Muscle layer of colon (tissue), 2 donors: ENCODE data around the gene SLC25A1.
"Not testable (repeated sequence)": the region's sequence is repeated elsewhere in the genome, so short reads cannot be mapped to it uniquely, and the experiment has no call there.

Experiments used
- H3K27ac ChIP-seq: one replicate; pipeline ENCODE4 v1.7.0; 2013; ENCODE audit warnings: low read depth, mild to moderate bottlenecking, low read length, moderate library complexity
- H3K27me3 ChIP-seq, 2 donors: one replicate each; pipeline ENCODE4 v1.7.0; 2013; ENCODE audit warnings: low read length in 2 of 2, mild to moderate bottlenecking in 2 of 2; ENCODE audit not compliant: insufficient read depth in 2 of 2, control insufficient read depth in 1 of 2
- H3K36me3 ChIP-seq: one replicate; pipeline ENCODE4 v1.7.0; 2013; ENCODE audit warnings: mild to moderate bottlenecking, low read length; ENCODE audit not compliant: insufficient read depth
- H3K4me1 ChIP-seq: one replicate; pipeline ENCODE4 v1.7.0; 2013; ENCODE audit warnings: mild to moderate bottlenecking, low read length; ENCODE audit not compliant: insufficient read depth
- H3K4me3 ChIP-seq, 2 donors: one replicate each; pipeline ENCODE4 v1.7.0; 2013; ENCODE audit warnings: low read length in 2 of 2, low read depth in 1 of 2, mild to moderate bottlenecking in 1 of 2, moderate library complexity in 1 of 2
- H3K9ac ChIP-seq: one replicate; pipeline ENCODE4 v1.7.0; 2013; ENCODE audit warnings: low read length
- H3K9me3 ChIP-seq: one replicate; pipeline ENCODE4 v1.7.0; 2013; ENCODE audit warnings: mild to moderate bottlenecking, low read length
- donor health status: abdominal sarcoma.
- donor health status: Adenocarcinoma of cecum.

SLC25A1 gene

GRCh38 chr22:19169002-19169946 lies 9.3 kb downstream of the SLC25A1 start:
- Histone ChIP-seq H3K27ac (no peak overlapping the region), H3K9me3 (no peaks in the 10 kb centered on the region), H3K9ac (no peak overlapping the region), H3K4me3 (no peak overlapping the region), H3K36me3 (no peaks in the 10 kb centered on the region), H3K27me3 (peaks cover 9 to 35% of the 10 kb centered on the region in 2 donors), H3K4me1 (peaks cover 20% of the 10 kb centered on the region)

GRCh38 chr22:19168088-19168890 lies 10.2 kb downstream of the SLC25A1 start:
- H3K27me3 ChIP-seq, result peaks cover 9 to 35% of the 10 kb centered on the region in 2 donors
- H3K9me3 ChIP-seq, result no peaks in the 10 kb centered on the region
- H3K4me3 ChIP-seq, result no peak overlapping the region
- H3K27ac ChIP-seq, result no peak overlapping the region
- no peak overlapping the region for H3K9ac ChIP-seq
- peaks cover 20% of the 10 kb centered on the region for H3K4me1 ChIP-seq
- no peaks in the 10 kb centered on the region for H3K36me3 ChIP-seq

- H3K9ac ChIP-seq, result no peak overlapping the region
- H3K4me1 ChIP-seq, result peaks cover 11% of the 10 kb centered on the region
- H3K9me3 ChIP-seq, result no peaks in the 10 kb centered on the region
- no peaks in the 10 kb centered on the region for H3K36me3 ChIP-seq
- H3K4me3 ChIP-seq, result no peak overlapping the region
- H3K27ac ChIP-seq, result no peak overlapping the region
- H3K27me3 ChIP-seq, result peaks cover 9 to 35% of the 10 kb centered on the region in 2 donors
Observed at GRCh38 chr22:19167106-19167869, 11.2 kb downstream of the SLC25A1 start.

DNA sequence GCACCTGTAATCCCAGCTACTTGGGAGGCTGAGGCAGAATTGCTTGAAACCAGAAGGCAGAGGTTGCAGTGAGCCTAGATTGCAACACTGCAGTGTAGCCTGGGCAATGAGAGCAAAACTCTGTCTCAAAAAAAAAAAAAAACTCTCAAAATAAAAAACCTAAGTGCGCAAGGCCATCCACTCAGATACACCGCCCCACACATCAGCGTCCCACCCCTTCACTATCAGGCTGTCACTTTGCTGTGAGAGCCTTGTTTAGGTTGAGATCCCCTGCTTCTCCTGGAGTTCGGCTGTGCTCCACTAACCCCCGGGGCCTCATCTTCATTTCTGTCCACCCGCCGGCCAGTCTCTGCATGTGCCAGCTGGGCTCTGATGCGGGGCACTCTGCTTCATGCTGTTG lies 12.1 kb downstream of the SLC25A1 start:
- Histone ChIP-seq H3K9ac (no peak overlapping the region), H3K27ac (no peak overlapping the region), H3K9me3 (no peaks in the 10 kb centered on the region), H3K36me3 (no peaks in the 10 kb centered on the region), H3K27me3 (peaks cover 9 to 40% of the 10 kb centered on the region in 2 donors), H3K4me1 (peaks cover 8% of the 10 kb centered on the region), H3K4me3 (no peak overlapping the region)

DNA sequence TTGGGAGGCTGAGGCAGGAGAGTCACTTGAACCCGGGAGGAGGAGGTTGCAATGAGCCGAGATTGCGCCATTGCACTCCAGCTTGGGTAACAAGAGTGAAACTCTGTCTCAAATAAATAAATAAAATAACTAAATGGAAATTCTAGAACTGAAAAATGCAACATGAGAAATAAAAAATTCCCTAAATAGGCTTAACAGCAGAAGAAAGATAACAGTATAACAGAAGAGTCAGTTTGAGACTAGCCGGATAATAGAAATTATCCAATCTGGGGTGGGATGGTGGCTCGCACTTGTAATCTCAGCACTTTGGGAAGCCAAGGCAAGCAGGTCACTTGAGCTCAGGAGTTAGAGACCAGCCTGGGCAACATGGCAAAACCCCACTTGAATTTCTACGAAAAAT lies 14.1 kb downstream of the SLC25A1 start:
- no peak overlapping the region for H3K4me3 ChIP-seq
- no peak overlapping the region for H3K27ac ChIP-seq
- no peaks in the 10 kb centered on the region for H3K9me3 ChIP-seq
- no peaks in the 10 kb centered on the region for H3K36me3 ChIP-seq
- no peaks in the 10 kb centered on the region for H3K4me1 ChIP-seq
- no peak overlapping the region for H3K9ac ChIP-seq
- H3K27me3 ChIP-seq, result peaks cover 9 to 34% of the 10 kb centered on the region in 2 donors

- H3K4me3 ChIP-seq, H3K9ac ChIP-seq, H3K27ac ChIP-seq, H3K27me3 ChIP-seq, H3K36me3 ChIP-seq, H3K4me1 ChIP-seq, H3K9me3 ChIP-seq: not testable (repeated sequence)
Observed at GRCh38 chr22:19158649-19159048, 19.9 kb downstream of the SLC25A1 start.

DNA sequence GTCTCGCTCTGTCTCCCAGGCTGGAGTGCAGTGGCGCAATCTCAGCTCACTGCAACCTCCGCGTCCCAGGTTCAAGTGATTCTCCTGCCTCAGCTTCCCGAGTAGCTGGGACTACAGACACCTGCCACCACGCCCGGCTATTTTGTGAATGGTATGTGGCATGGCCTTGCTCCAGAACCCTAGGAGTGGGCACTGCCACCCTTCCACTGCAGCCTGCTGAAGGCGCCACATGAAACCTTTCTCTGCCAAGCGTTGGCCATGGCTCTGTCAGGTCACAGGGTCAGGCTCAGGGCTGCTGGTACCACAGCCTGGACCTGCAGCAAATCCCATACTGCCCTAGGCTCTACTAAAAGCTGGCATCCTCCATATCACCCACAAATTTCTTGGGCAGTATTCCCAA lies 22.4 kb downstream of the SLC25A1 start:
- not testable (repeated sequence) for H3K27ac ChIP-seq, H3K9me3 ChIP-seq, H3K9ac ChIP-seq, H3K4me3 ChIP-seq, H3K4me1 ChIP-seq, H3K36me3 ChIP-seq
- peaks cover 8 to 11% of the 10 kb centered on the region in 2 donors for H3K27me3 ChIP-seq

- Histone ChIP-seq H3K4me3 (no peak overlapping the region), H3K9ac (no peak overlapping the region), H3K27me3 (peaks cover 8 to 33% of the 10 kb centered on the region in 2 donors), H3K27ac (no peak overlapping the region), H3K9me3 (no peaks in the 10 kb centered on the region), H3K36me3 (no peaks in the 10 kb centered on the region), H3K4me1 (no peaks in the 10 kb centered on the region)
Observed at GRCh38 chr22:19152942-19153883, 25.3 kb downstream of the SLC25A1 start.

- peaks cover 8 to 38% of the 10 kb centered on the region in 2 donors for H3K27me3 ChIP-seq
- no peaks in the 10 kb centered on the region for H3K9me3 ChIP-seq
- no peak overlapping the region for H3K27ac ChIP-seq
- no peaks in the 10 kb centered on the region for H3K36me3 ChIP-seq
- no peak overlapping the region for H3K4me3 ChIP-seq
- H3K4me1 ChIP-seq, result no peaks in the 10 kb centered on the region
- no peak overlapping the region for H3K9ac ChIP-seq
Observed at GRCh38 chr22:19151329-19152191, 27.0 kb downstream of the SLC25A1 start.
